NCI-H526 treated with DMSO at 0.1 percent for 48 hours (cell line): ENCODE measurements around the gene RNF141.
A peak's percentile ranks its signal among the peaks of the same experiment; 100 is the strongest.

Experiments
- DNase-seq: peaks from one replicate; lab custom pipeline; 2025; lab: John Stamatoyannopoulos, UW

The RNF141 gene

DNA sequence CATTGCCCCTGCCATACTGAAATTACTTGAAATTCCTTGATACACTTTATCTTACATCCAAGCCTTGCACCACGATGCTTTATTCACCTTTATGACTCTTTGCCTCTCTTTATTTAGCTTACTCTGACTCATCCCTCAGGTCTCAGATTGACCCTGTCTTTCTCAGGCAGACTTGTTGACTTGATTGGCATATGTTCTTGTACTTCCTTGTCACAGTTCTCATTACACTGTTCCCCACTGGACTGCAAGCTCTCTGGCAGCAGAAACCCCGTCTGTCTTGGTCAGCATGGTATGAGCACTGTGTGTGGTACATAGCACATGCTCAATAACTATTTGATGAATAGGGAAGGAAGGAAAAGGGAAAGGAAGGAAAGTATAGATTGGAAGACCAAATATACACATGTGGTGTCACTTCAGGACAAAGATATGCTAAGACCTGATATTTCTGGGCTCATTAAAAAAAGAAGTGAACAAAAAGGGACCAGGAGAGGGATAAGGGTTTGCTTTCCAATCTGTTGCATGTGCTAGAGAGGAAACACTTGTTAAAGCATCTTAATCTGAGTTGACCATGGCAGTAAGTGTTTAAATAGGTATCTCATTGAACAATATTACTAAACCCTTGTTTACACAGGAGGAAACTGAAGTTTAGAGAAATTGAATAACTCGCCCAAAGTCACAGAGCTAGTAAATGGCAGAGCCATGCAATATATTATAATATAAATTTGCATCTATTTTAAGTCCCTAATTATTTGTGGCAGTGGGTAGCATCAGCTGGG, 20.2 kb upstream of the RNF141 start:
- no peak for DNase-seq

DNA sequence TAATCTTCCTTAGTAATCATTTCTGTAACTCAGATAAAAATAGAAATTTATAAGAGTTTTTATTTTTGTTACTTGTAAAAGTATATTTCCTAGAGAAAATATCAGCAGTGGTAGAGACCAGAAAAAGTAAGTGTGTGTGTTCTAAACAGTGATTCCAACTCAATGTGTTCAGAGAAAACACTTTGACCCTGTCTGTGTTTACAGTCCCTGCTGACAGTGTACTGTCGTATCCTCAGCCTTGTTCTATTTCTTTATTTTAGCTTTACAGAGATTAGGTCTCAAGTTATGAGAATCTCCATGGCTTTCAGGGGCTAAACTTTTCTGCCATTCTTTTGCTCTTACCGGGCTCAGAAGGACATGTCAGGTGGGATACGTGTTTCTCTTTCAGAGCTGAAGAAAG, 17.3 kb upstream of the RNF141 start:
- no peak for DNase-seq

DNA sequence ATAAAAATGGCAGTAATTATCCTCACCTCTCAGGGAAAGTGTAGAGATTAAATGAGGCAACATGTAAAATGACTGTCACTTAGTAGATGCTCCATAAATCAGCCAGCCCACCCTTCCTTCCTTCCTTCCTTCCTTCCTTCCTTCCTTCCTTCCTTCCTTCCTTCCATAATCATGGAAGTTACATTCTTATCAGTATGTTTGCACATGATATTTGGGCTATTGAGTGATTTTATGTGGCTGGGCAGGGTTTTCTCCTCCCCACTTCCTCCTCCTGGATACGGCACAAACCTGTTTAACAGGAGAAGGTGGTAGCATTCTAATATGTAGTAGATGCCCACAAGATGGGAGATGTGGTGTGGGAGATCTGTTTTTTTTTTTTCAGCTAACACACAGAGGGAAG, 15.6 kb upstream of the RNF141 start:
- DNase-seq = no peak

DNA sequence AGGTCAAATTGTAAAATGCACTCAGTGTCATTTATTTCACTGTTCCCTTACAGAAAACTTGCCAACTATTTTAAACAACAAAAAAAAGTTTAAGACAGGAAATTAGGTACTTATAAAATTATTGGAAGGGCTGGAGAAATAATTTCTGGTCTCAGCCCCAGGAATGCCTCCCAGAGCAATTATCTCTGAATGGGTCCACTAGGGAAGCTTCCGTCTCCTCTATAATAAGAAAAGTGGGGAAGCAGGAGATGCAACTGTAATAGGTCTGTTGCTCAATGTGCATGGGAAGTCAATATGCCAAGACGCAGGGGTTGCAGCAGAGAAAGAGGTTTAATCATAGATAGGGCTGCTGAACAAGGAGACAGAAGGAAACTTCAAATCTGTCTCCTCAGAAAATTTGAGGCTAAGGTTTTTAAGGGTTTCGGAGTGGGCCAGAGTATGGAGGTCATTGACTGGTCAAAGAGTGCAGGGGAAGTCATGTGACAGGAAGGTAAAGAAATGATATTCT, 10.9 kb upstream of the RNF141 start:
- no peak for DNase-seq

DNA sequence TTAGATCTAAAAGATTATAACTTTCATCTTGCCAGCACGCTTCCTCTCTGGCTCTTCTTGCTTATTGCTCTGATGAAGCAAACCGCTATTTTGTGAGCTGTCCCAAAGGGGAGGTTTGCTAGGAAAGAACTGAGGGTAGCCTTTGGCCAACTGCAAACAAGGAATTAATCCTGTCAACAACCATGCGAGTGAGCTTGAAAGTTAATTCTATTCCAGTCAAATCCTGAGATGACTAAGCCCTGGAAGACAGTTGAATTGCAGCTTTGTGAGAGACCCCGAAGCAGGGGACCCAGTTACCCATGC, 10.3 kb upstream of the RNF141 start:
- DNase-seq = no peak

DNA sequence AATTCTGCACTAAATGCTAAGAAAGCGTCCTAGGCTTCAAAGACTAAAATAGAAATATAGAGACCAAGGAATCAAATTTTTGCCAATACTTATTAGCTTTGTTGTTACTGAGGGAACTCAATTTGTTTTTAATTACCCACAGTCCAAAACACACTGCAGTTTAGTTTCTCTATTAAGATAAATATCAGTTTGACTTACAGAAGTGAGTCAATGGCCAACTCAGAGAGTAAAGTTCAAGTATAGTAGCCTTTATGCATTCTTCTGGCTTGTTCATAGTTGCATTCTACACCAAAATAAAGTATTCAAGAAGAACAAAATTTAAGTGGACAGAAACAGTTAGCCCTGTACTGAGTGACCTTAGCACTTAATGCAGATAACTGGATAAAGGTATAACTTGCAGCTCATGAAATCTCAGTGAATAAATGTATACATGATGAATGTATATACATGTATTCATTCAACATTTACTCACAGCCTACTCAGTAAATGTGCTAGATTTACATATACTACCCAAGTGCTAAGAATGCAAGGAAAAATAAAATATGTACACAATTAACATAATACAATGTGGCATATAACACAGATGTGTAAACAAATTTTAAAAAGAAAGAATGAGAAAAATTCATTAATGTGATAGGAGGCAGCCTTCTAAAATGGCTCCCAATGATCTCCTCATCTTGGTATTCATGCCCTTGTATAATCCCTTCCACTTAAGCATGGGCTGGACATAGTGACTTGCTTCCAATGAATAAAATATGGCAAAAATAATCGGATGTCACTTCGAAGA, 9.7 kb upstream of the RNF141 start:
- no peak for DNase-seq

DNA sequence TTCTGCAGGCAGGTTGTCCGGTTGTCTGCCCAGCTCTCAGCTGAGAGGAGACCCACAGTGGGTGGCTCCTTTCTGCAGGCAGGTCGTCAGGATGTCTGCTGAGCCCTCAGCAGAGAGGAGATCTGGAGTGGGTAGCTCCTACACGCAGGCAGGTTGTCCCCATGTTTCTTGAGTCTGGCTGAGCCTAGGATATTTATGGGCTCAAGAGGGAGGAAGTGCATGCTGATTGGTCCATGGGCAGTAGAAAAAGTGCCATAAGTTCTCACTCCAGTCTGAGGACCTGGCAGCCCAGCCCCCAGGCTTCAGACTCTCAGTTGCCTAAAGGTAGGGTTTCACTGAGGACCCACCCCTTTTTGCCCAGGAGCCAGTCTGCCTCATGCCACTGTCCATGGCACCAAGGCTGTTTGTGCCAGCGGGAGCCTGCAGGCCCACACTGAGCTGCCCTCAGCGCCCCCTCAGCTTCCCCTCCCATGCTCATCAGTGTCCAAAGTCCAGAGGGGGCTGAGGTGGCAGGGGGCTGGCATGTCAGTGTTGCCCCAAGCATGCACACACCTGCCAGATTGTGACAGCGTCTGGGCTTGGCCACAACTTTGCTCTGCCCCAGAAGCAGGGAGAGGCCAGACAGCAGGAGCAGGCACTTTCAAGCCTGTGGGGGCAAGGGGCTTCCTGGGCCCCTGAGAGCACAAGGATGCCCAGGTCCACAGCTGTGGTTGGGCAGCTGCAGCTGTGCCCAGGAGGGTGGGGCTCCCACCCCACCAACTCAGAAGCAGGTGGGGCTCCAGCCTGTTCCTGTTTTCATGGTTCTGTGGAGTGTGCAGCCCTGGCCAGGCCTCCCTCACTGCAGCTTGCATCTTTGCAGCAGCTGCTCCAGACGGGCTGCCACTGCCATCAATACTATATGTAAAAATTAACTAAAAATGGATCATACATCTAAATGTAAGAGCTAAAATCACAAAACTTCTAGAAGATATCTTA, 3.8 kb upstream of the RNF141 start:
- no peak for DNase-seq

DNA sequence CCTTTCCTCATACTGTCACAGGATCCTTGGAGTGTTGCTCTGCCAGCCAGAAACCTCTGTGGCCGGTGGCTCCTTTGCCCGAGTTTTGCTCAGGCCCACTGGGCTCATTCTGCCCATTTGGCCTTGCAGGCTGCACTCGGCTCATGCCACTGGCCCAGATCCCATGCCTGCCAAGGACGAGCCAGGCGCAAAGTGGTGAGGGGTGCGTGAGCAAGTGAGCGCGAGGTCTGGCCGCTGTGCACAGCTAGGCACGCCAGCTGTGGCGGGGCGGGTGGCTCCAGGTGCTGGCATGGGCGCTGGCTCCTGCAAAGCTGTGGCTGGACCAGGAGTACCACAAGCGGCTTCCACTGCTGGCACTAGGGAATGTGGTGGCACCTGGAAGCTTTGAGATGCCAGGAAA, 2.8 kb upstream of the RNF141 start:
- DNase-seq = no peak

DNA sequence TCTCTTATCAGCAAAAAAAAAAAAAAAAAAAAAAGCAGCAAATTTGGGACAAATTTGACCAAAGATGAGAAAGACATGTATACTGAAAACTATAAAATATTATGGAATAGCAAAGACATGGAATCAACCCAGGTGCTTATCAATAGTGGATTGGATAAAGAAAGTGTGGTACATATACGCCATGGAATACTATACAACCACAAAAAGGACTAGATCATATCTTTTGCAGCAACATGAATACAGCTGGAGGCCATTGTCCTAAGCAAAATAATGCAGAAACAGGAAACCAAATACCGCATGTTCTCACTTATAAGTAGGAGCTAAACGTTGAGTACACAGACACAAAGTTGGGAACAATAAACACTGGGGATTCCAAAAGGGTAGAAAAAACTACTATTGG, 1.8 kb upstream of the RNF141 start:
- no peak for DNase-seq

DNA sequence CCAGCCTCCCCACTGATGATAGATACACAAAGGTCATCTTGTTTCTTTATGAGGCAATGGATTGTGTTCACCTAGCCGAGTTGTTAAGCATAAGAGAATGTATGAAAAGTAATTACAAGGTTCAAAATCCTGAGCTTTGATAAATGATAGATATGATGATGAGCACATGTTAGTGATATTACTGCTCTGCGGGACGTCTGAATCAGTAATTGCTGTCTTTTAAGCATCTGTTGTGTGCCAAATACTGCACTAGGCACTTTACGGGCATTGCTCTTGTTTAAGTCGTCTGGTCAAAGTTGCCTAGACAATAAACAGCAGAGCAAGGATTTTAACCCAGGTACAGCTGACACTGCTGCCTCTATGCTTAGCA, 559 bp upstream of the RNF141 start:
- no peak for DNase-seq

DNA sequence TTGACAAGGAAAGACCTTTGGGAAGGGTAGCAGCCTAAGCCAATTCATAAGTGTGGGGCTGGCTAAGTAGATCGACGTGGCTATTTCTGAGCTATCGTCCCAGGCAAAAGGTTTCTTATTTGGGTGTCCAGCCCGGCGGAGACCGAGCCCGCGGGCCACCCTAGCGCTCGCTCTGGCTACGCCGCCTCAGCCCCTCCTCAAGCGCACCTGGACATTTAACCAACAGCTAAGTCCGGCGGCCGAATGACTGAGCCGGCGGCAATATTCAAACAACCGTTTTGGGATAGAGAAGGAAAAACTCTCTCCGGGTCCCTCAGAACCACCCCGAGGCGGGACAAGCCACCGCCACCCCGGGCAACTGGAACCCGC, 457 bp downstream of the RNF141 start:
- peak; percentile 29 for DNase-seq

DNA sequence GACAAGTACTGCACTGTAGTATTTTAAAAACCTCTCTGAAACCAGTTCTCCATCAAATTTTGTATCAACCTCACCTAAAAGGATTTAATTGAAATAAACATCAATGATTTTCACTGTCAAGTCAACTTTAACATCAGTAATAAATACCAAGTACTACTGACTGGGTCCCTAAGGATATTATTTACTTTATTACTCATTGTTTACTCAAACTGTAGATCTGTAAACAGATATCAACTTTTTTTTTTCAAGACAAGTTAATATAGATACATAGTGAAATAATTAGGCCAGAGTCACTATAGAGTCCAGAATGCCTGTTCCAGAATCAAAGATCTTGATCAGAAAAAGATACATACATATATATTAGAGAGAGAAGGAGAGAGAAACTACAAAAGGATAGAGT, 1.6 kb downstream of the RNF141 start:
- DNase-seq = no peak

DNA sequence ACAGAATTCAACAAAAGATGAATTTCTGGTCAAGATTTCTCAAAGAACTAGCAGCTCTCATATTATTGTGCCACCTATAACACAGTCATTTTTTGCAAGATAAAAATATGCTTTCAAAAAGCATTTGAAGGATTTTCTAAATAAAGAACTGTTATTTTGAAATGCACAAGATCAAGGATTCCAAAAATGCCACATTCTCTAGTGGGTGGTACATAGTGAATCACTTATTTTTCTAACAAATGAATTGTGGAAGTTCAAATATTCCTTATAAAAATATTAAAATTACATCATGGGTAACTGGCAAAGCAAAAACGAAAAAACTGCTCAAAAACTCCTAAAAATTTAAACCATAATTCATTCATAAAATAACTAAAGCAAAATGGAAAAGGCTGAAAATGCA, 2.1 kb downstream of the RNF141 start:
- no peak for DNase-seq

DNA sequence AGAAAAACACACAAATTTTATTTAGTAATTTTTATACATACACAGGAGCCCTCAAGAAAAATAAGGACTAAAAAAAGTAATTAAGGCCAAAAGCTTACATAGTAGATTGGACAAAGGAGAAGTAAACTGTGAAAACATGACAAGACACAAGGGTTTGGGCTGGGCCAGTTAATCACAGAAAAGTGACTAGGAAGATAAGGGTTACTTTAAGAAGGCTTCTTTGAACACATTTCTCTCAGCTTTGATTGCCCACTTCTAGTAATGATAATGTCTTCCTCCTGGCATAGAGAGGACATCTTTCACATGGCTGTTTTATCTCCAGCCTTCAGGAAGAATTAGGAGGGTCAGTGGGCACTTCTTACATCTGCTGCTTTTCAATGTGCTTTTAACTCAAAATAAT, 3.4 kb downstream of the RNF141 start:
- DNase-seq = no peak

DNA sequence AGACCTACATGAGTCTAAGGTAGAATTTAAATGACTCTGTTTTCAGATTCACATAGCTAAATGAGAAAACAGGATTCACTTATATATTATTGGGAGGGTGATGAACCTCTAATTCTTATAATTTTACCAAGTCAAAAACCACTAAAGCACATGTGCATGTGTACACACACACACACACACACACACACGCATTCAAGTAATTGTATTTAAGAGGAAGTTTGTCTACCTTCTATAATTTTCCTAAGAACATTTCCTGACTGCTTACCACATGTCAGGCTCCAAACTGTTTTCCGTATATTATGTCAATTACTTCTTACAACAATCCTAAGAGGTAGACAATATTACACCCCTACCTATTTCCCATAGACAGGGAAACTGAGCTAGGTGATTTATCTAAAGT, 6.7 kb downstream of the RNF141 start:
- no peak for DNase-seq

DNA sequence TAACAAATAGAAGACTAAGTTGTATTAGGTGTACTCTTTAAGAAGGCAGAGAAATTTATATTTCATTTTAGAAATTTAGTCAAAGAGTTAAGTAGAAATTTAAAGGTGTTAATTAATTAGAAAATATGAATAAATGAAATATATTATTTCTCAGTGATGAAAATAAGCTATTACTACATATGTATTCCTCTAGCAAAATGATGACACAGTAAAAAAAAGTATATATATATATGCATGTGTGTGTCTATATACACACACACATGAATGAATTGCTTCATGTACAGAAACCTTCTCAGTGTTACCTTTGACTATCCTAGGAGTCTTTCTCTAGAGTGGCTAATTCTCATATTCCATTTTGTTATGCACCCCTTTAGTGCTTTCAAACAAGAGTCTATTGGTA, 7.7 kb downstream of the RNF141 start:
- no peak for DNase-seq

DNA sequence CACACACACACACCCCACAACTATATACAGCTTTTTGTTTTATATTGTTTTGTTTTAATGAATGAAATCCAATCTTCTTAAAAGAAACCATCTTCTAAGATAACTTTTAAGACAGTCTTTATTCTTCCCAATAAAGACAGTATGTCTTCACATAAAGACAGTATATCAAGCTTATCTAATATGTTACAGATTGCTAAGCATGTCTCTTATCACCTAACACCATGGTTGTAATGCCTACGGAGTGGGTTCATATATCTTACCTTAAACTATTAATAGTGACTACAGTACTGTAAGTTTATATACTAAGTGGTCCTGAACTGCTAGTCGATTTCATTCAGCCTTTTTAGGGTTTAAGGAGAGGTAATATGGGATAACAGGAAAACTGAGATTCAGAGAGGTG, 8.5 kb downstream of the RNF141 start:
- DNase-seq = no peak

DNA sequence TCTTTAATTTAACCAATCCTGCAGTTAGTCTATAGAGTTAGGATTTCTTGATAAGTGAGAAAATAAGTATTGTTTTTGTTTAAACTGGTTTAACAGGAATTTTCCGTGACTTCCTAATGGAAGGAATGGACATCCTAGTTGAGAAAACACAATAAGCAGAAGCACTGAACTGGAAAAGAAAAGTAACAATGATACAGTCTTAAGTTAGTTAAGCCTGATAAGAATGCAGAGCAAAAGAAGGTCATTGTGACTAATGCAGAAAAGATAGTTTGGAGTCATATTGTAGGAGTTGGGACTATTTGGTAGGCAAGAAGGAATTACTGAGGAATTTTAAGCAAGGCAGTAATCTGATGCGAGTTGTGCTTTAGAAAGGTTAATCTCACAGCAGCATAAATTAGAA, 11.7 kb downstream of the RNF141 start:
- DNase-seq = no peak

DNA sequence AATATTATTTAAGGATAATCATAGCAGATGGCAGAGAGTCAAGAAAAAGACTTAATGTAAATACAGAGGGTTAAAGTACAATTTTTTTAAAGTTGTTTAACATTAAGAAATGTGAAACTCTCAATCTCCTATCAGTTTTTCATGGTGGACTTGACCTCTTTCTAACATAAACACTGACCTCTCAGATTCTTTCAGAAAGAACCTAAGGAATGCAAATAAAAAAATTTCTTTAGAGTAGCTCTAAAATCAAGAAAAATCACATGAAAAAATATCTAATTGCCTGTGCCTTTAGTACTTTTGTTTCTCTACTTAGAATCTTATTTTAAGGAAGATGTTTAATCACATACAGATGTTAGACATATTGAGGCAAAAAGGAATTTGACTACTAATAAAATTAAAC, 12.9 kb downstream of the RNF141 start:
- no peak for DNase-seq

DNA sequence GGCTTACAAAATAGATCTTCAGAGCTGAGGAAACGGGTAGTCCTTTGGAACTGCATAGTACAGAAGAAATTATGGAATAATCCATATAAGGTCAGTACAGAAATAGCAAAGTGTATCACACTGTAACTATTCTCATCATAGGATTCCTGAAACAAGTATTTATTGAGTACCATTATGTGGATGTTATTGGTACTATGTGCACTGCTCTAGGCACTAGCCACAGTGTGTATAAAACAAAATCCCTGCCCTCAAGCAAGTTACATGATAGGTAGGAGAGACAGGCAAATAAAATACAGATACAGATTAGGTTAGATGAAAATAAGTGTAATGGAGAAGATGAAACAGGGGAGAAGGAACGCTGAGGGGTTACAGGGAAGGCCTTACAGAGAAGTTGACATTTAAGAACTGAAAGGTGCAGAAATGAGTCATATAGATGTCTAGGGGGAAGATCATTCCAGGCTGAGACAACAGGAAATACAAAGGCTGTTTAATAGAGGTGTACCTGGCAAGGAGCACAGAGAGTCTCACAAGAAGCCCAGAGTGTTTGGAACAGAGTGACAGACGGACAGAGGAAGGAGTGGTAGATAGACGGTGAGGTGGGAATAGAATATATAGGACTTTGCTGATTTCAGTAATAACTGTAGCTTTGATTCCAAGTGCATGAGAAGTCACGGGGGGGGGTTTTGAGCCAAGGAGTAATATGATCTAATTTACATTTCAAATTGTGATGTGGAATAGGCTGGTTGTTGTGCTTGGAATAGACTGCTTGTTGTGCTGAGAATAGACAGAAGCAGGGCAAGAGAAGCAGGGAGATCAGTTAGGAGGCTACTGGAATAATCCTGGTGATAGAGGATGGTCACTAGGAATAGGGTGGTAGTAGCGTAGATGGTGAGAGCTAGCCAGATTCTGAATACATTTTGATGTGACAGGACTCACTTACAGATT, 13.7 kb downstream of the RNF141 start:
- no peak for DNase-seq

DNA sequence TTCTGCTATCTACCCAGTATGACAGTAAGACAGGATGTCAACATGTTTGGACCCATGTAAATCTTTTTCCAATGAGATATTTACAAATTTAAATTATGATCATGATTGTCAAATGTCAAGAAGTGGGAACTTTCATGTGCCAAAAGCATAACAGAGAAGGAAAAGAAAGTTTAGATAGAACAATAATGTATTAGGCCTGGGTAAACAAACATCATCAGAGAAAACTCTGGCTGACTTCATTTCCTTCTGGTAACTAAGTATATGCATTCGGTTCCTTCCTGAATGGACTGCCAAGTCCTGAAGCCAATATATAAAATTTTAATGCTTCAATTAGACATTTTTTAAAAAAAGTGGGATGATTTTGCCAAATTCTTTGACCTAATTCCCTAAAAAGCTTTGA, 16.5 kb downstream of the RNF141 start:
- DNase-seq = no peak

DNA sequence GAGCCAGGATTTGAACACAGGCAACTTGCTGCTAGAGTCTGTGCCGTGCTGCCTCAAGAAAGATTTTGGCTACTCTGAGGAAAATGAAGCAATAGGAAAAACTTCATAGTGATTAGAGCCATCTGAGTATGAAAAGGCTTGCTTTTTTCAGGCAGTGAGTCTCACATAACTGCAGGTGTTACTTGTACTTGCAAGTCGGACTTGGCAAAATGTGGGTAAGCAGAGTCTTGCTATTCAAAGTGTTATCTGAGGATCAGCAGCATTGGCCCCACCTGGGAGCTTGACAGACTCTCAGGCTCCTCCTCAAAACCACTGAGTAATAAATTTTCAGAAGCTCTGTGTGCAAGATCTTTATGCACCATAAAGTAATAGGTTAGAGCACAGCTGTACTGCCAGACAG, 18.1 kb downstream of the RNF141 start:
- DNase-seq = no peak
